H9 (cell line): Measurements from ENCODE around the gene ADH5. TPM values are rescaled to one million over a fixed set of nuclear protein-coding genes. Genes with fewer than 3 reads are reported as not detected.

Experiments used
- DNase-seq: peaks from one replicate; pipeline ENCODE4 v3.0.0-alpha.2; 2017
- H2AFZ ChIP-seq: one replicate; pipeline ENCODE4 v1.6.1; 2013; ENCODE audit warnings: mild to moderate bottlenecking, low read length, control low read depth, moderate library complexity
- H2AK5ac ChIP-seq: 2 replicates; pipeline ENCODE4 v1.6.1; 2013; ENCODE audit warnings: low read length, control low read depth, mixed read lengths; ENCODE audit not compliant: insufficient read length
- H2BK120ac ChIP-seq: one replicate; pipeline ENCODE4 v1.6.1; 2013; ENCODE audit warnings: low read depth, mild to moderate bottlenecking, low read length, control low read depth, inconsistent platforms; ENCODE audit not compliant: poor library complexity, severe bottlenecking
- H2BK12ac ChIP-seq: 2 replicates; pipeline ENCODE4 v1.6.1; 2013; ENCODE audit warnings: low read length, control low read depth, mixed read lengths, low read depth; ENCODE audit not compliant: insufficient read length
- H2BK15ac ChIP-seq: 2 replicates; pipeline ENCODE4 v1.6.1; 2013; ENCODE audit warnings: low read depth, low read length, control low read depth
- H2BK20ac ChIP-seq: one replicate; pipeline ENCODE4 v1.6.1; 2013; ENCODE audit warnings: low read depth, mild to moderate bottlenecking, low read length, control low read depth, inconsistent platforms; ENCODE audit not compliant: poor library complexity, severe bottlenecking
- H2BK5ac ChIP-seq: 2 replicates; pipeline ENCODE4 v1.6.1; 2013; ENCODE audit warnings: low read length, control low read depth, mixed read lengths; ENCODE audit not compliant: insufficient read length
- H3K14ac ChIP-seq: 2 replicates; pipeline ENCODE4 v1.6.1; 2013; ENCODE audit warnings: low read length, control low read depth; ENCODE audit not compliant: insufficient read depth
- H3K18ac ChIP-seq: 2 replicates; pipeline ENCODE4 v1.6.1; 2013; ENCODE audit warnings: low read depth, mild to moderate bottlenecking, mixed read lengths, low read length, control low read depth; ENCODE audit not compliant: insufficient read length
- H3K23ac ChIP-seq: 2 replicates; pipeline ENCODE4 v1.6.1; 2013; ENCODE audit warnings: low read length, control low read depth, mixed read lengths, low read depth; ENCODE audit not compliant: insufficient read length
- H3K23me2 ChIP-seq: 2 replicates; pipeline ENCODE4 v1.6.1; 2013; ENCODE audit warnings: low read depth, mild to moderate bottlenecking, mixed read lengths, low read length, control low read depth; ENCODE audit not compliant: insufficient read length, poor library complexity, severe bottlenecking
- H3K27ac ChIP-seq: 2 replicates; pipeline ENCODE4 v1.5.1; 2013; ENCODE audit warnings: low read length, control low read depth, mixed read lengths, low read depth; ENCODE audit not compliant: insufficient read length
- H3K27me3 ChIP-seq: 2 replicates; pipeline ENCODE4 v1.6.1; 2013; ENCODE audit warnings: low read length, control low read depth, inconsistent platforms; ENCODE audit not compliant: insufficient read depth
- H3K4ac ChIP-seq: 2 replicates; pipeline ENCODE4 v1.6.1; 2013; ENCODE audit warnings: low read depth, mild to moderate bottlenecking, control low read depth, inconsistent platforms, low read length, moderate library complexity
- H3K4me1 ChIP-seq: 2 replicates; pipeline ENCODE4 v1.6.1; 2013; ENCODE audit warnings: low read length, control low read depth, inconsistent platforms; ENCODE audit not compliant: insufficient read depth
- H3K4me2 ChIP-seq: 2 replicates; pipeline ENCODE4 v1.6.1; 2013; ENCODE audit warnings: low read length, control low read depth, mixed read lengths; ENCODE audit not compliant: insufficient read length, insufficient read depth
- H3K56ac ChIP-seq: 2 replicates; pipeline ENCODE4 v1.6.1; 2013; ENCODE audit warnings: low read depth, mild to moderate bottlenecking, mixed read lengths, low read length, control low read depth; ENCODE audit not compliant: insufficient read length
- H3K79me1 ChIP-seq: 2 replicates; pipeline ENCODE4 v1.6.1; 2013; ENCODE audit warnings: low read depth, mild to moderate bottlenecking, moderate library complexity, low read length, control low read depth, inconsistent platforms; ENCODE audit not compliant: insufficient read depth, poor library complexity, severe bottlenecking
- H3K79me2 ChIP-seq: 2 replicates; pipeline ENCODE4 v1.6.1; 2013; ENCODE audit warnings: low read length, control low read depth, inconsistent platforms; ENCODE audit not compliant: insufficient read depth
- H3K9ac ChIP-seq: 2 replicates; pipeline ENCODE4 v1.6.1; 2013; ENCODE audit warnings: low read length, control low read depth, mixed read lengths; ENCODE audit not compliant: insufficient read length; ENCODE audit errors: extremely low read depth
- H3K9me3 ChIP-seq: one replicate; pipeline ENCODE4 v1.6.1; 2013; ENCODE audit warnings: low read depth, low read length, inconsistent platforms; ENCODE audit not compliant: control insufficient read depth
- H3T11ph ChIP-seq: one replicate; pipeline ENCODE4 v1.6.1; 2013; ENCODE audit warnings: mild to moderate bottlenecking, low read length, control low read depth, inconsistent platforms
- H4K20me1 ChIP-seq: one replicate; pipeline ENCODE4 v1.6.1; 2013; ENCODE audit not compliant: control insufficient read depth, insufficient read length, insufficient read depth
- H4K5ac ChIP-seq: 2 replicates; pipeline ENCODE4 v1.6.1; 2013; ENCODE audit warnings: low read depth, mild to moderate bottlenecking, mixed read lengths, low read length, control low read depth; ENCODE audit not compliant: insufficient read length
- H4K8ac ChIP-seq: replicated peaks from 2 replicates; pipeline ENCODE4 v1.6.1; 2013; ENCODE audit warnings: low read length, control low read depth, mixed read lengths, low read depth; ENCODE audit not compliant: insufficient read length
- H4K91ac ChIP-seq: 2 replicates; pipeline ENCODE4 v1.6.1; 2013; ENCODE audit warnings: low read depth, mild to moderate bottlenecking, moderate library complexity, mixed read lengths, low read length, control low read depth; ENCODE audit not compliant: insufficient read length
- H3K27ac Mint-ChIP-seq, 3 experiments: 2 replicates in 2 of 3; 3 replicates in 1 of 3; pipeline ENCODE4 v1.8.0; 2020 to 2021; ENCODE audit warnings: mixed read lengths in 3 of 3, mild to moderate bottlenecking in 1 of 3, moderate library complexity in 1 of 3
- H3K27me3 Mint-ChIP-seq: 2 replicates; pipeline ENCODE4 v1.8.0; 2021; ENCODE audit warnings: low read depth, mild to moderate bottlenecking, moderate library complexity, mixed read lengths
- H3K36me3 Mint-ChIP-seq, 3 experiments: 2 replicates in 2 of 3; 3 replicates in 1 of 3; pipeline ENCODE4 v1.8.0; 2020 to 2021; ENCODE audit warnings: low read depth in 3 of 3, mixed read lengths in 3 of 3; ENCODE audit not compliant: insufficient read depth in 1 of 3
- H3K4me1 Mint-ChIP-seq, 2 experiments: 2 replicates each; pipeline ENCODE4 v1.8.0; 2020; ENCODE audit warnings: mixed read lengths in 2 of 2
- H3K4me3 Mint-ChIP-seq, 2 experiments: 2 replicates in 1 of 2; 3 replicates in 1 of 2; pipeline ENCODE4 v1.8.0; 2020 to 2021; ENCODE audit warnings: mild to moderate bottlenecking in 2 of 2, mixed read lengths in 2 of 2, moderate library complexity in 1 of 2
- H3K9me3 Mint-ChIP-seq, 2 experiments: 2 replicates in 1 of 2; 3 replicates in 1 of 2; pipeline ENCODE4 v1.8.0; 2020; ENCODE audit warnings: mild to moderate bottlenecking in 2 of 2, mixed read lengths in 2 of 2, moderate library complexity in 1 of 2
- WGBS: extraction: QIAGEN DNeasy Blood & Tissue Kit; methylation state at CpG from one replicate; pipeline ENCODE4 v1.1.7; 2013; ENCODE audit warnings: missing lambda C conversion rate, low lambda C conversion rate, mixed read lengths; ENCODE audit not compliant: insufficient read length; ENCODE audit errors: extremely low coverage; 5-methylcytosine and 5-hydroxymethylcytosine counted together
- total RNA-seq: library from RNA; stranded (reverse); gene quantifications from 2 replicates; pipeline ENCODE4 v1.2.1, GENCODE V29; 2021
- TF ChIP-seq, protein P1 (sequence below): fragments of 200-600 bp; sonication (generic); conservative IDR thresholded peaks from 3 replicates; pipeline ENCODE4 v1.8.0; 2021; ENCODE audit warnings: antibody characterized with exemption, mild to moderate bottlenecking

The ADH5 gene
- total RNA-seq, 1 experiment from 2014 or later, result 284 TPM

GRCh38 chr4:99061048-99061700 lies 27.4 kb downstream of the ADH5 start:
- Histone ChIP-seq H3K79me2 (no peaks in the 10 kb centered on the region), H2BK20ac (no peak overlapping the region), H2AFZ (no peak overlapping the region), H4K8ac (no peak overlapping the region), H4K5ac (no peak overlapping the region), H2AK5ac (no peak overlapping the region), H3K9me3 (no peaks in the 10 kb centered on the region), H3K14ac (no peak overlapping the region), H3K4me1 (no peaks in the 10 kb centered on the region), H3K56ac (no peak overlapping the region), H3T11ph (no peak overlapping the region), H3K23me2 (no peaks in the 10 kb centered on the region), H3K4ac (no peak overlapping the region), H2BK12ac (no peak overlapping the region), H2BK15ac (no peak overlapping the region), H3K79me1 (peaks cover 5% of the 10 kb centered on the region), H3K27ac (no peak overlapping the region), H2BK5ac (no peak overlapping the region), H2BK120ac (no peak overlapping the region), H3K18ac (no peak overlapping the region), H3K4me2 (no peak overlapping the region), H3K9ac (no peak overlapping the region), H4K91ac (no peak overlapping the region), H3K23ac (no peak overlapping the region), H4K20me1 (no peaks in the 10 kb centered on the region), H3K27me3 (no peaks in the 10 kb centered on the region)
- Mint-ChIP-seq H3K36me3 (peaks cover 34 to 65% (median 60%) of the 10 kb centered on the region in 3 experiments), H3K9me3 (no peaks in the 10 kb centered on the region; a peak in 2 of 5 replicates), H3K27ac (peak overlapping the region in 2 of 3 experiments; percentile 25 to 80; a peak in 2 of 7 replicates), H3K4me3 (no peak overlapping the region), H3K4me1 (peaks cover 0 to 2% of the 10 kb centered on the region in 2 experiments; a peak in 1 of 4 replicates), H3K27me3 (no peaks in the 10 kb centered on the region; the same call in 1 of the 2 replicates)
- TF ChIP-seq, protein P1, sequence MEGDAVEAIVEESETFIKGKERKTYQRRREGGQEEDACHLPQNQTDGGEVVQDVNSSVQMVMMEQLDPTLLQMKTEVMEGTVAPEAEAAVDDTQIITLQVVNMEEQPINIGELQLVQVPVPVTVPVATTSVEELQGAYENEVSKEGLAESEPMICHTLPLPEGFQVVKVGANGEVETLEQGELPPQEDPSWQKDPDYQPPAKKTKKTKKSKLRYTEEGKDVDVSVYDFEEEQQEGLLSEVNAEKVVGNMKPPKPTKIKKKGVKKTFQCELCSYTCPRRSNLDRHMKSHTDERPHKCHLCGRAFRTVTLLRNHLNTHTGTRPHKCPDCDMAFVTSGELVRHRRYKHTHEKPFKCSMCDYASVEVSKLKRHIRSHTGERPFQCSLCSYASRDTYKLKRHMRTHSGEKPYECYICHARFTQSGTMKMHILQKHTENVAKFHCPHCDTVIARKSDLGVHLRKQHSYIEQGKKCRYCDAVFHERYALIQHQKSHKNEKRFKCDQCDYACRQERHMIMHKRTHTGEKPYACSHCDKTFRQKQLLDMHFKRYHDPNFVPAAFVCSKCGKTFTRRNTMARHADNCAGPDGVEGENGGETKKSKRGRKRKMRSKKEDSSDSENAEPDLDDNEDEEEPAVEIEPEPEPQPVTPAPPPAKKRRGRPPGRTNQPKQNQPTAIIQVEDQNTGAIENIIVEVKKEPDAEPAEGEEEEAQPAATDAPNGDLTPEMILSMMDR, result no peak
- WGBS, result no CpG with 5 or more reads among the region's 8 CpGs
- no peak for DNase-seq
